ENCODE data around the gene EWSR1. TPM values are rescaled to one million over a fixed set of nuclear protein-coding genes. Genes with fewer than 3 reads are reported as not detected.
A peak's percentile ranks its signal among the peaks of the same experiment; 100 is the strongest.

The EWSR1 gene
- polyA plus RNA-seq, 3 donors = 81.2 to 280 (median 136) TPM

- intact Hi-C loops (cut with micrococcal nuclease) = loop anchor here in 1 of 2 donors (5.0 kb wide), 1 partner anchor 76 kb away; the partner anchor contains the start of gene AP1B1
- peak overlapping the region; percentile 55 for H3K9ac ChIP-seq (ENCODE audit: insufficient read depth, low read length, poor library complexity, severe bottlenecking)
- Mint-ChIP-seq H3K4me1 (peaks cover 59% of the 10 kb centered on the region), H3K9me3 (peaks cover 4 to 26% (median 18%) of the 10 kb centered on the region in 7 donors), H3K27ac (peak overlapping the region; percentile 79 to 95 (median 86)), H3K4me3 (peak overlapping the region; percentile 51 to 70), H3K36me3 (peaks cover 18 to 22% of the 10 kb centered on the region in 2 donors), H3K27me3 (ENCODE audit: low read depth in 3 of 3) (peaks cover 32 to 66% (median 49%) of the 10 kb centered on the region in 3 donors)
- H2AFZ ChIP-seq (ENCODE audit: insufficient read depth, low read depth, low read length, poor library complexity, severe bottlenecking) = no peak overlapping the region
- H3K36me3 ChIP-seq (replicated peaks in 1 of 2; ENCODE audit: control insufficient read depth in 1 of 2, insufficient read depth in 2 of 2, low read length in 2 of 2) = no peaks in the 10 kb centered on the region
- no peaks in the 10 kb centered on the region for H4K20me1 ChIP-seq (ENCODE audit: insufficient read depth, low read length)
- H3K4me2 ChIP-seq (replicated peaks; ENCODE audit: extremely low read depth, low read length, poor library complexity, severe bottlenecking) = peak overlapping the region; percentile 64
- peak overlapping the region in 1 of 3 experiments; percentile 29 for H3K4me3 ChIP-seq (replicated peaks in 1 of 3; ENCODE audit: low read depth in 2 of 3, low read length in 3 of 3)
- no peak for TF ChIP-seq CTCF (IDR thresholded peaks at IDR 0.05)
- peak overlapping the region; percentile 31 to 75 for H3K27ac ChIP-seq (ENCODE audit: low read depth in 1 of 2, low read length in 2 of 2)
- H3K27me3 ChIP-seq (ENCODE audit: control insufficient read depth in 2 of 2, insufficient read depth in 2 of 2, low read length in 2 of 2) = peaks cover 17 to 54% of the 10 kb centered on the region in 2 donors
- WGBS (ENCODE audit: insufficient coverage) = 22% methylated on average over 9 of the region's 18 CpGs
- H3K79me2 ChIP-seq (ENCODE audit: insufficient read depth, low read length) = no peaks in the 10 kb centered on the region
- H3K9me3 ChIP-seq (replicated peaks in 1 of 2; ENCODE audit: control insufficient read depth in 1 of 2, insufficient read depth in 1 of 2, low read length in 2 of 2) = peaks cover 4 to 13% of the 10 kb centered on the region in 2 donors
- DNase-seq = peak; percentile 97 to 100 (median 98)
- peaks cover 53 to 96% of the 10 kb centered on the region in 2 donors for H3K4me1 ChIP-seq (ENCODE audit: control insufficient read depth in 1 of 2, insufficient read depth in 2 of 2, low read length in 2 of 2)
These were observed 42.8 kb downstream of the EWSR1 start for GRCh38 chr22:29310863-29311339.

- H3K4me1 ChIP-seq (ENCODE audit: control insufficient read depth in 1 of 2, insufficient read depth in 2 of 2, low read length in 2 of 2) = peaks cover 47 to 89% of the 10 kb centered on the region in 2 donors
- TF ChIP-seq CTCF (IDR thresholded peaks at IDR 0.05) = no peak
- peak overlapping the region; percentile 44 for H3K9ac ChIP-seq (ENCODE audit: insufficient read depth, low read length, poor library complexity, severe bottlenecking)
- peaks cover 25 to 55% of the 10 kb centered on the region in 2 donors for H3K27me3 ChIP-seq (ENCODE audit: control insufficient read depth in 2 of 2, insufficient read depth in 2 of 2, low read length in 2 of 2)
- intact Hi-C loops (cut with micrococcal nuclease) = loop anchor here in 1 of 2 donors (5.0 kb wide), 1 partner anchor 76 kb away; the partner anchor contains the start of gene AP1B1
- H3K9me3 ChIP-seq (replicated peaks in 1 of 2; ENCODE audit: control insufficient read depth in 1 of 2, insufficient read depth in 1 of 2, low read length in 2 of 2) = peaks cover 4 to 18% of the 10 kb centered on the region in 2 donors
- H4K20me1 ChIP-seq (ENCODE audit: insufficient read depth, low read length) = no peaks in the 10 kb centered on the region
- WGBS (ENCODE audit: insufficient coverage) = 84% methylated on average over 49 of the region's 50 CpGs
- Mint-ChIP-seq H3K27me3 (ENCODE audit: low read depth in 3 of 3) (peaks cover 38 to 66% (median 55%) of the 10 kb centered on the region in 3 donors), H3K27ac (peak overlapping the region; percentile 79 to 95 (median 86)), H3K4me1 (peaks cover 57% of the 10 kb centered on the region), H3K9me3 (peaks cover 4 to 31% (median 22%) of the 10 kb centered on the region in 7 donors), H3K36me3 (peaks cover 19 to 21% of the 10 kb centered on the region in 2 donors), H3K4me3 (peak overlapping the region; percentile 51 to 84)
- H3K4me3 ChIP-seq (replicated peaks in 1 of 3; ENCODE audit: low read depth in 2 of 3, low read length in 3 of 3) = peak overlapping the region in 1 of 3 experiments; percentile 42
- no peaks in the 10 kb centered on the region for H3K79me2 ChIP-seq (ENCODE audit: insufficient read depth, low read length)
- H3K4me2 ChIP-seq (replicated peaks; ENCODE audit: extremely low read depth, low read length, poor library complexity, severe bottlenecking) = peak overlapping the region; percentile 40
- peak overlapping the region; percentile 31 to 75 for H3K27ac ChIP-seq (ENCODE audit: low read depth in 1 of 2, low read length in 2 of 2)
- H2AFZ ChIP-seq (ENCODE audit: insufficient read depth, low read depth, low read length, poor library complexity, severe bottlenecking) = peak overlapping the region; percentile 52
- no peak for DNase-seq
- H3K36me3 ChIP-seq (replicated peaks in 1 of 2; ENCODE audit: control insufficient read depth in 1 of 2, insufficient read depth in 2 of 2, low read length in 2 of 2) = no peaks in the 10 kb centered on the region
These were observed 43.6 kb downstream of the EWSR1 start for GRCh38 chr22:29311464-29312217.
